GM19240 (cell line): ENCODE measurements around the gene ABCC5.

Experiments used
- DNase-seq: peaks from one replicate; pipeline ENCODE4 v3.0.0; 2011; ENCODE audit warnings: low spot score; ENCODE audit not compliant: insufficient read length

The ABCC5 gene

GRCh38 chr3:183975981-183976662 lies 41.6 kb downstream of the ABCC5 start:
- DNase-seq = no peak

DNA sequence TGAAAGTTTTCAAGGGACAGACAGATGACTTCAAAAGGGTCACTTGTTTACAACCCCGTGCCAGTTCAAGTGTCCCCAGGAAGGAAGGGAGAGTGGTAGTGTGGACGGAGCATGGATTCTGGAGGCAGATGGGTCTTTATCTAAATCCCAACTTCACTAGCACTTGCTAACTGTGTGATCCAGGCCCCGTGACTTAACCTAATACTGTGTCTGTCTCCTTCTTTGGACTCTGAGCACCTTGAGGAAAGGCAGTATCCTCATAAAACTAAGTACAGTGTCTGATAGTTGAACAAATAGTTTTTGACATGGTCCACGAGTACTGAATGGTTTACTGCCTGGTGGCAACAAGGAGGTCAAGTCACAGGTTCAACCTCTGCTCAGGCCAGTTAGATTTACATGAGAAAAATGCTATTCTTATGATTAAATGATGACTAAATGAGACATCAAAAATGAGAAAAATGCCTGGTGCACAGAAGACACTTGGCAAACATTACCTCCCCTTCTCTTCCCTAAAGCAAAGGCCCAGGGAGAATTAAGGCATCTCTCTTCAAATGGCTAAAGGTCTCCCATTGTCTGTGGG lies 48.9 kb downstream of the ABCC5 start:
- DNase-seq = no peak

- no peak for DNase-seq
Measured at GRCh38 chr3:183967693-183968092, 50.0 kb downstream of the ABCC5 start.

- DNase-seq = no peak
Measured at GRCh38 chr3:183966361-183966791, 51.3 kb downstream of the ABCC5 start.

DNA sequence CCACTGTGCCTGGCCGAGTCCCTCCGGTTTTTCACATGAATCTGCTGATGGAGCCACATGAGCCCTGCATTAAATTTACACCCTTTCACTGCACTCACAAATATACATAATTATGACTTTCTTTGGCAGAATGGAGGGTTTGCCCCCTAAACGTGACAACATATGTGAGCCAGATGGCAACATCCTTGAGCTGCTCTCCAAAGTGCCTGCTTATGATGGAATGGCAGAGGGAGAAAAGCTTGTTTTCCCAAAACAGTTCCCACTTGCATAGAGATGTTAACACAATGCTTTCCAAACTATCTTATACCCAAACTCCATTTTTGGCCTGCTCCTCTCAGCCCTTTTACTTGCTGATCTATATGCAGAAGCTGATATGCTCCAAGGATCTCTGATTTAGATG lies 54.9 kb downstream of the ABCC5 start:
- no peak for DNase-seq

DNA sequence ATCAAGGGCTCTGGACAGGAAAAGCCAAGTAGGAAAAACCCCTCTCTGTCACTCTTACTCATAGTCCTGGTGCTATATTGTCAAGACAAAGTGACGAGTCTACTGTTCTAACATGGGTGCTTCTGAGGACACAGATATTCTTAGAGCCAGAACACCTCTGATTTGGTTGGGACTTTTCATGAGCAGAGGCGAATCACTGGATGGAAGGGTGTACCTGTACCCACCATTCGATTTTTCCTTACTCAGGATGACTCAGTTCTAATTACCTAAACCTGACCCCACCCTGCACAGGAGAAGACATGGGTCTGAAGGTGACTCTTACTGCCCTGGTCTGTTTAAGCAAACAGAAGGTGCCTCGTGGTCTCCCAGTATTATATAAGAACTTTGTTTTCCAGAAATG lies 58.5 kb downstream of the ABCC5 start:
- DNase-seq = no peak

- DNase-seq = no peak
Measured at GRCh38 chr3:183958775-183959174, 58.9 kb downstream of the ABCC5 start.

DNA sequence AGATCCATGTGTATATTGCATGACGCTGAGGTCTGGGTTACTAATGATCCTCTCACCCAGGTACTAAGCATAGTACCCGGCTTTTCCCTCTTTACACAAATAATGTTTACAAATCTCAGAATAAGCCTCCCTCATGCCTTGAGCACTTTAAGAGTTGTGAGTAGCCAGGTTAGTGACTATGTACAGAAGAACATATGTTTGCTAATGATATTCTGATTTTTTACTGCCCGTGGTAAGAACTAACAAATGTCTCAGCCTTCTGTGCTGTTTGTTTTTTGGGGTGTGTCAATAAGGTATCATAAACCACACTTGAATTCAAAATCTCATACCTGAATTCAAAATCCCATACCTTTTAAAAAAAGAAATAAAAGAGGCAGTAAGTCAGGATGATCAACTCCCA lies 59.5 kb downstream of the ABCC5 start:
- DNase-seq = no peak

- no peak for DNase-seq
Measured at GRCh38 chr3:183954875-183955274, 62.8 kb downstream of the ABCC5 start.

- no peak for DNase-seq
Measured at GRCh38 chr3:183953471-183954070, 64.1 kb downstream of the ABCC5 start.

- DNase-seq = no peak
Measured at GRCh38 chr3:183951459-183951858, 66.2 kb downstream of the ABCC5 start.

- no peak for DNase-seq
Measured at GRCh38 chr3:183949690-183950089, 68.0 kb downstream of the ABCC5 start.

- DNase-seq = no peak
Measured at GRCh38 chr3:183946037-183946436, 71.6 kb downstream of the ABCC5 start.

DNA sequence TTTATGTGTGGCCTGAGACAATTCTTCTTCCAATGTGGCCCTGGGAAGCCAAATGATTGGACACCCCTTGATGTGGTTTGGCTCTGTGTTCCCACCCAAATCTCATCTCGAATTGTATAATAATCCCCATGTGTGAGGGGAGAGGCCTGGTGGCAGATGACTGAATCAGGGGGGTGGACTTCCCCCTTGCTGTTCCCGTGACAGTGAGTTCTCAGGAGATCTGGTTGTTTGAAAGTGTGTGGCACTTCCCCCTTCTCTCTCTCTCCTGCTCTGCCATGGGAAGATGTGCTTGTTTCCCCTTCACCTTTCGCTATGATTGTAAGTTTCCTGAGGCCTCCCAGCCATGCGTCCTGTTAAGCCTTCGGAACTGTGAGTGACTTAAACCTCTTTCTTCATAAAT lies 72.9 kb downstream of the ABCC5 start:
- DNase-seq = no peak

GRCh38 chr3:183943739-183944138 lies 73.9 kb downstream of the ABCC5 start:
- DNase-seq = no peak

GRCh38 chr3:183941216-183941615 lies 76.5 kb downstream of the ABCC5 start:
- no peak for DNase-seq

DNA sequence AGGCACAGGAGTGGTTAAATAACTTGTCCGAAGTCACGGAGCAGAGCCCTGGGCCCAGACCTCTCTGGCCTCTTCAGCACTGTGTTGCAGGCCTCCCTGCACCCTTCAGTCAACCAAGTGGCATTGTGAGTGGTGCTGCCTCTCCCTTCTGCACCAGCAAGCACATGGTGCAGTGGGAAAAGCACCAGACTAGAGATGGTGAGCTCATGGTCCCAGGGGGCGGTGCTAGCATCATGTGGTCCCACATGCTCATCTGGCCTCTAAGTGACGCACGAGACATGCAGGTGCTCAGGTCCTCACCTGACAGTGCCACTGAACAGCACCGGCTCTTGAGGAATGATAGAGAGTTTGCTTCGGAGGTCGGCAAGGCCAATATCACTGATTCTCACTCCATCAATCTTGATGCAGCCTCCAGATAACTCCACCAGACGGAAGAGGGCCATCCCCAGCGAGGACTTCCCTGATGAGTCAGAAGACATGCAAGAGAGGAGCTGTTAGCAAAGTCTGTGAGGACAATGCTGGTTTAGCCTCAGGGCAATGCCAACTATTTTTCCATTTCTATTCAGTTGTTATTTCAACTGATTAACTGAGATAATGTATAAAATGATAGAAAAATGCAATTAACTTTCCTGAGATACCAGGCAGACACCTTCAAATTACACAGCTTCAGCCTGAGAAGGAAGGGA lies 79.9 kb downstream of the ABCC5 start:
- DNase-seq = no peak

DNA sequence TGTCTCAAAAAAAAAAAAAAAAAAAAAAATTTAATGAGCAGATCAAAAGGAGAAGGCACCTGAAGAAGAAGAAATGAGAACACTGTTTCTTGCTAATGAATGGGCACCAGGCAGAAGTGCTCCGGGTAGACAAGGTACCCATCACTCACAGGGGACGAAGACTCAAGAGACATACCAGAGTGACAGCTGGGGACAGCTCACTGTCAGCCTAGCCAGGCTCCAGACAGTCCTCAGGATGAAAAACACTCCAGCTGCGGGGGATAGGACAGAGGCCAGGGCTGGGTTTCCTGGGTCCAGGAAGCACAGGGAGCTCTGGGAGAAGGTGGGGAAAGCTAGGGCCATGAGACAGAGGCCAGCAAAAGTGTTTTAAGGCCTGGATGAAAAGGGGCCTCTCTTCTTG lies 84.5 kb downstream of the ABCC5 start:
- no peak for DNase-seq

DNA sequence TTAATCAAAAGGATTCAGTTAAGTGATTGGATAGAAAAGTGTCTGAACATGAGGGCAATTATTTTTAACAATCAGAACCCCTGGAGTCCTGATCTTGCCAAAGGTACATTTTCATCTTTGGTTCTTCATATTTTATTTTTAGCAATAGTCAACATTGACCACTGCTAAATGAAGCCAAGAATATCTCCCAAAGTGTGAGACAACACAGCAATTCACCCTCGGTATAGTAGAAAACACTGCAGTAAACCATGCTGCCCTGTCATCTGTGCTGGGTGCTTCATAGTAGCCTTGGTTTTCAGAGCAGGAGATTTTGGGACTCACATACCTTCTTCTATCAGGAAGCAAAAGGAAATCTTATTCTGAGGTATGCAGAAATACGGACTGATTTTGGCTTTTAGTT lies 85.8 kb downstream of the ABCC5 start:
- no peak for DNase-seq

DNA sequence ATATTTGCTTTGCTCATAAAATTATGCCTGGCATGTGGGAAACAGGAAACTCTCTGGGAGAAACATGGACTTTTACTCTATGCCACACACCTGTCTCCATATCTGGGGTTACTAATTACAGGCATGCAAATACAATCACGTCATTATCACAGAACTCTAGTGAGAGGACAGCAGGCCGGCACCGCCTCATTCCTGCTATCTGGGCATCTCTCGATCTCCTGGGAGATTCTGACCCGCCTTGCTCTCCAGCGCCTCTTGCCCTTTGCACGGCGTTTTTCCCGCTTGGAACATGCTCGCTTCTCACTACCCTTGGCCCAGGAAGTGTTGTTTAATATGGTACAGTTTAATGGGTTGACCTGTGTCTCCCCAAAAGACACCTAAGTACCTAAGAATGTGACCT lies 87.6 kb downstream of the ABCC5 start:
- no peak for DNase-seq

GRCh38 chr3:183927059-183927458 lies 90.6 kb downstream of the ABCC5 start:
- DNase-seq = no peak

GRCh38 chr3:183924956-183925355 lies 92.7 kb downstream of the ABCC5 start:
- no peak for DNase-seq
